Right lung (tissue), 5 donors: ENCODE results near the gene MEG3. TPM values are rescaled to one million over a fixed set of nuclear protein-coding genes. Genes with fewer than 3 reads are reported as not detected.

Experiments used
- DNase-seq, 2 donors: peaks; one replicate each; pipeline ENCODE4 v3.0.0-alpha.2; 2013
- polyA plus RNA-seq, 5 donors: library from polyadenylated mRNA; unstranded; fragments of 120-200 nt; gene quantifications; one replicate each; pipeline versions ENCODE4 v1.2.1 to v1.2.3, GENCODE V29; 2013; ENCODE audit warnings: inconsistent platforms in 1 of 5, low replicate concordance in 1 of 5; ENCODE audit not compliant: insufficient read length in 5 of 5, insufficient read depth in 1 of 5

MEG3 gene
- polyA plus RNA-seq, 5 donors, result 278 to 559 (median 387) TPM

DNA sequence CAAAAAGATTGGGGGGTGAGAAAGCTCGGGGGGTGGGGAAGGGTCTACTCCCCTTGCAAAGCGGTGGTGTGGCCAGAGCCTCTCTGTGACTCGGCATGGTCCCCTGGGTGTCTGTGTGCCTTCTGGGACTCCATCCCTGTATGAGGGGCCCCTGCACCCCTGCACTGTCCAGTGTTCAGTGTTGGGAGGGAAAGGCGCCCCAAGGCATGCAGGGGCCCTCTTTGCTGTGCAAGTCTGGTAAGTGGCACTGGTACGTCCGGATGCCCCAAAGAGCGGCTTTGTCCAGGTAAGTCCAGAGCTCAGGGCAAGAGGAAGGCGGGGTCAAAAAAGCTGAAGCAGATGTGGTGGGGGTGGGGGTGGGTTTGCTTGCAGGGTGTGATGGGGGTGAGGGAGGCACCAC, 53.9 kb downstream of the MEG3 start:
- DNase-seq, result no peak

GRCh38 chr14:100880271-100881101, 54.6 kb downstream of the MEG3 start:
- no peak for DNase-seq

DNA sequence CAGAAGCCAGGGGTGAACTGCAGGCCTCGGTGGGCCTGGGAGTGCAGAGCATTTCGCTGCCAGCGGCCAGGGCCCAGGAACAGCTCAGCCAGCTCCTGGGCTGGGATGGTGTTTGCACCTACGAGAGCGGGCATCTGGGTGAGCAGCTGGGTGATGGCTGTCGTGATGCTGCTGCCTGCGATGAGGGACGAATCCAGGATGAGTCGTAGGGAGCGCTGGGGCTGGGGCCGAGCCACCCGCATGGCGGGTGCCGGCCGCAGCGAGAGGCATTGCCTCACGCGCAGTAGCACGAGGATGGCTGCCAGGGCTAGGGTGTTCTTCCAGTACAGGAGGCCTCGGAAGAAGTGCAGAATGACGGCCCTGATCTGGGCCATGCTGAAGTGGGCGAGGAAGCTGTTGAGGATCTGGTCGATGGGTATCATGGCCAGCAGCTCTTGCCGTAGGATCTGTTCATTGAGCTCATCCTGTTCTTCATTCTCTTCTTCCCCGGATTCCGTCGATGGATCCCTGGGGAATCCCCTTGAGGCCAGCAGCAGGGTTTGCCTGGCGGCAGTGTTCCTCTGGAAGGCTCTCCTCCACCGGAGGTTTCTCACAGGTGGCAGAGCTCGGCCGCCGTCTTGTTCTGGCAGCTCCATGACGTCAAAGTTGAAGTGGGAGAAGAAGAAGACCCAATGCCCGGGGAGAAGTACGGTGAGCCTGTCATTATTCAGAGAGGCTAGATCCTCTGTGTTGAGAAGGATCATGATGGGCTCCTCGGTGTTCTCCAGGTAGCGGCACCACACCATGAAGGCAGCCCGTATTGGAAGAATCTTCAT, 55.5 kb downstream of the MEG3 start:
- no peak for DNase-seq

GRCh38 chr14:100882026-100882967, 56.4 kb downstream of the MEG3 start:
- no peak for DNase-seq

DNA sequence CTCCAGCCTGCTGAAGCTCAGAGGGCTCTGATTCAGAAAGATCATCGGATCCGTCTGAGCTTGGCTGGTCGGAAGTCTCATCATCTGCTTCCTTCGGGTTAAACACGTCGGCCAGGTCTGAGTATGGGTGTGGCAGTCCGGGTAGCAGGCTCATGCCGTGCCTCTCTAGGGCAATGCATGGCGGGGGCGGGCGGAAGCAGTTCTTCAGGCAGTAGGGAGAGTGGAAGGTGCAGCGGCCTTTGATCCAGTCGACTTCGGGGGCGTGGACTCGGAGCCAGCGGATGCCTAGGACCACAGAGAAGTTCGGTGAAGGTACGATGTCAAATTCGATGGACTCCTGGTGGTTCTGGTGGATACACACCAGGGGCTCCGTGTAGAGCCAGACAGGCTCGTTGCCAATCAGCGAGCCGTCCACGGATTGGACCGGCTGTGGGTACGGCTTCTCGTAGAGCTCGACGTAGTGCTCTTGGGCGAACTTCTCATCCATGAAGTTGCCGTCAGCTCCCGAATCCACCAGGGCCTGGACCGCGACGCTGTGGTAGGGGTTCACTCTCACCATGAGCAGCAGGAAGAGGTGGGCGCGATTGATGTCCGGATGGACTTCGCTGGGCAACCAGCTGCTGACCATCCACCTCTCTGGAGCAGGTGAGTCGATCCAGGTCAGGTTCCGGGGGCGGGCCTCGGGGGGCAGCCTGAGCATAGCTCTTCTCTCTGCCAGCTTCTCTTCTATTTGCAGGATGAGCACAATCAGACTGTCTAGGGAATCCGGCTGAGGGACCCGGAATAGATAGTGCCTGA, 57.3 kb downstream of the MEG3 start:
- DNase-seq, result no peak

DNA sequence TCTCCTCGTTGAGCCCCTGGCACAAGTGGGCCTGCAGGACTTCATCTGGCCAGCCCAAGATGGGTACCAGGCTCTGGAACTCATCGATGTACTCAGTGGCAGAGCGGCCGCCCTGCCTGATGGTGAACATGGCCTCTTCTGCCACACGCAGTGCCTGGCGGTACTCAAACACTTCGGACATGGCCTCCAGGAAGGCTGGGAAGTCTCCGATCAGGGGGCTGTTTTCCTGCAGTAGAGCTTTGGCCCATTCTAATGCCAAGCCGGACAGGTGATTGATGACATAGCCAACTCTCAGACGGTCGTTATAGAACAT, 57.8 kb downstream of the MEG3 start:
- DNase-seq, result no peak

DNA sequence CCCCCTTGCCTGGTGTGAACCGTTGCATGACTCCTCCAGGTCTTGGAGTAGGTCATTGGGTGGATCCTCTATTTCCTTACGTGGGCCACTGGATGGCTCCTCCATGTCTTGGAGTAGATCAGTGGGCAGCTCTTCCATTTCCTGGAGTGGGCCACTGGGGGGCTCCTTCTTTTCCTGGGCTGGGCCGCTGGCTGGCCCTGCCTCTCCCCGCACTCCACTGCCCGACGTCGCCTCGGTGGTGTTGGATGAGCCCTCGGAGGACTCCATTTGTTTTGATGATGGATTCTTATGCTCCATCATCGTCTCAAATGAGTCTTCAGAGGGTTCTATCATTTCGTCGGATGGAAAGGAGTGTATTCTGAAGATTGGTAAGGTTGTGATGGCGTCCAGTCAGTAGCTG, 58.5 kb downstream of the MEG3 start:
- DNase-seq, result no peak

DNA sequence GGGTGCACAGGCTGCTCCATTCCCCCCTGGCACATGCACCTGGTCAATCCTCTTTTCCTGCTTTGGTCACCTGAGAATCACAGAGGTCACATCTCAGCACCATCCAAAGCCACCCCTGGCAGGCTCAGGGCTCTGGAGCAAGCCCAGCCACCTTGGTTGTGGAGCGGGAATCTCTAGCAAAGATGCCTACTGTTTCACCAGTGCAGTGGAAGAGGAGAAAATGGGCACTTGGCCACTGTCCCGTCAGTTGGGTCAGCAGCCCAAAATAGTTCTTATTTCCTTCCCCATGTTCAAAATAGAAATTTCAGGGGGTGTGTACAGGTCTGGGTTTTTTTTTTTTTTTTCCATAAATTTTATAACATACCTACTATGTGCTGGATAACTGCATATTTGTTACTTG, 59.3 kb downstream of the MEG3 start:
- DNase-seq, result no peak

DNA sequence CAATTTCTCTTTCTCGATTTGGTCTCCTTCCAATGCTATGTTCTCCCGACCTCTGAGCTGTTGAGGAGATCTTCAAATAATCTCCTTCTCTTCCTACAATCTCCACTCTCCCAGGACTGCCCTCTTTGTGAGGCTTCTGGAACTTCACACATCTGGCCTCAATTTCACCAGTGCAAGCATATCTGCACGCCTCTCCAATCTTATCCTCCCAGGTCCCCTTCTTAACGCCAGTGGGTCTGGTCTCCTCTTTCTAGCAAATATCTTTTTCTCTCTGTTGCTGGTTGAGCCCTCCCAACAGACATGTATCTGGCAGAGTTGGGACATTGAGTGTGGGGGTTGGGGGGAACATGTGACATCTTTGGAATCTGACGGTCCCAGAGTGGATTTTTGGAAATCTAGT, 59.7 kb downstream of the MEG3 start:
- DNase-seq, result no peak

DNA sequence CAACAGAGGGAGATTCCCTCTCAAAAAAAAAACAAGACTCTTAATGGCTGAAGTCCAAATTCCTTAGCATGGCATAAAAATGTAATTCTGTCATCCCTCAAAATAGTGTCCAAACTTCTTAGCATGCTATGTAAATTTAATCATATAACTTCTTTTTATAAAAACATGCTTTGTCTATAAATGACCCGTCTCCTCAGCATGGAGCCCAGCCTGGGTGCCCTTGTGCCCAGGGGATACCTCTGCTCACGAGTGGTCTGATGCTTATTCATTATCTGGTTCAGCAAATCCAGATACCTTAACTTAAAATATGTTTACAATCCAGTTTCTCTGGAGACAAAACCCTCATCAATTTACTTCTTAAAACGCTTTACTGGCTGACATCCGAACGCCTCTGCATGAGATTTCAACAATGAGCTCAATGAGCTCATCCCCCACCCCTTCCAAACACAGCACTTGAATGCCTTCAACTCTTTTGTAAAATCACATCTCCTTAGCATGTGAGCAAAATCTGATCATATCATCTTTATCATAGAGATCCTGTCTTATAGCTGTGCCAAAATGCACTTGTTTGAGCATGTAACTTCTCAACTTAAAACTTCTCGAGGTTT, 61.9 kb downstream of the MEG3 start:
- no peak for DNase-seq

- no peak for DNase-seq
Observed at GRCh38 chr14:100888789-100889315, 62.9 kb downstream of the MEG3 start.

GRCh38 chr14:100889641-100890040, 63.7 kb downstream of the MEG3 start:
- DNase-seq, result no peak

GRCh38 chr14:100890061-100890850, 64.3 kb downstream of the MEG3 start:
- DNase-seq, result no peak

DNA sequence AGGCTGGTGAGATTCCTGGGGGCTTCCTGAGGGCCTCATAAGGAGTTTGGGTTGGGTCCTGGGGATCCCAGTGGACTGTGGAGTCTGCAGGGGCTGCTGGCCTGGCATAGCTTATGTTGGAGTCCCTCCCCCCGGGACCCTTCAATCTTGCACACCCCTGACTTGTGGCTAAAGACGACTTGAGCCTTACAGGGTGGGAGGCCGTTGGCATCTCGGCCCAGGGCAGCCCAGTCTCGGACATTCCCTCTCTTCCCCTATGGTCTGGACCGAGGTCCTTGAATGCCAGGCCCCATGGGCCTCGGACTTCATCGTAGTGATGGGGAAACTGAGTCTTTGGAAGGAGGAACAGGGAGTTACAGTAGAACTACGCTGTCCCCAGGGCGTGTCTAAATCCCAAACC, 65.1 kb downstream of the MEG3 start:
- DNase-seq, result no peak

GRCh38 chr14:100891501-100892445, 65.9 kb downstream of the MEG3 start:
- no peak for DNase-seq

- no peak for DNase-seq
Observed at GRCh38 chr14:100892496-100893227, 66.7 kb downstream of the MEG3 start.

DNA sequence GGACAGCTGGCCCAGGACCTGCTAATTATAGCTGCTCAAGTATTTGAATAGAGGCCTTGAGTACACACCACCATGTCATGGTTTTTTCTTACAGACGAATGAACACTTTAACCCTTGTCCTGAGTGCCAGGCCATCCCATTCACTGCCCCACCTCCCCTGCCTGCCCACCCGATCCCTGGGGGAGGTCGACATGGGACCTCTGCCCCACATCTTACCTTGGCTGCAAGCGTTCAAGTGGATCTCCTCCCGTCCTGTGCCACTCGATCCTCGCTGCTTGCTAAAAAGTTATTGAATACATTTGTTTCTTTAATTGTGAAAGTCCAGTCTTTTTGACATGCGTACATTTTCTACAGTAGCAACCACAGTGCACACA, 67.3 kb downstream of the MEG3 start:
- DNase-seq, result no peak

GRCh38 chr14:100893760-100894159, 67.8 kb downstream of the MEG3 start:
- DNase-seq, result no peak
